NAMALWA (cell line): ENCODE measurements around the gene SEC61A2.
"Not testable (repeated sequence)": the region's sequence is repeated elsewhere in the genome, so short reads cannot be mapped to it uniquely, and the experiment has no call there.

Source experiments
- DNase-seq: peaks from one replicate; pipeline ENCODE4 v3.0.0-alpha.2; 2015; ENCODE audit warnings: low spot score

The SEC61A2 gene

GRCh38 chr10:12129222-12130111, at the start of gene SEC61A2:
TSS of gene SEC61A2 (plus strand) at chr10:12129677. CDS start at chr10:12129788, 111 bp downstream.
- peak; percentile 96 for DNase-seq

GRCh38 chr10:12081470-12081869, 48.0 kb upstream of the SEC61A2 start:
- DNase-seq: no peak

- DNase-seq: no peak
Measured at GRCh38 chr10:12081879-12082557, 47.5 kb upstream of the SEC61A2 start.

GRCh38 chr10:12088919-12089318, 40.6 kb upstream of the SEC61A2 start:
- no peak for DNase-seq

- no peak for DNase-seq
Measured at GRCh38 chr10:12091421-12091820, 38.1 kb upstream of the SEC61A2 start.

- DNase-seq: not testable (repeated sequence)
Measured at GRCh38 chr10:12097361-12097760, 32.1 kb upstream of the SEC61A2 start.

- DNase-seq: no peak
Measured at GRCh38 chr10:12097791-12098190, 31.7 kb upstream of the SEC61A2 start.

- DNase-seq: no peak
Measured at GRCh38 chr10:12098966-12099365, 30.5 kb upstream of the SEC61A2 start.

- no peak for DNase-seq
Measured at GRCh38 chr10:12103802-12104201, 25.7 kb upstream of the SEC61A2 start.

- no peak for DNase-seq
Measured at GRCh38 chr10:12107781-12108180, 21.7 kb upstream of the SEC61A2 start.

- no peak for DNase-seq
Measured at GRCh38 chr10:12109286-12109685, 20.2 kb upstream of the SEC61A2 start.

GRCh38 chr10:12111528-12111927, 17.9 kb upstream of the SEC61A2 start:
- no peak for DNase-seq

GRCh38 chr10:12113627-12114026, 15.8 kb upstream of the SEC61A2 start:
- no peak for DNase-seq

- DNase-seq: no peak
Measured at GRCh38 chr10:12121673-12122072, 7.8 kb upstream of the SEC61A2 start.

GRCh38 chr10:12130237-12130872, 878 bp downstream of the SEC61A2 start:
- DNase-seq: peak; percentile 92

GRCh38 chr10:12135631-12136030, 6.2 kb downstream of the SEC61A2 start:
- DNase-seq: no peak

GRCh38 chr10:12140038-12140437, 10.6 kb downstream of the SEC61A2 start:
- DNase-seq: no peak

GRCh38 chr10:12144538-12144937, 15.1 kb downstream of the SEC61A2 start:
- DNase-seq: no peak

GRCh38 chr10:12150163-12150562, 20.7 kb downstream of the SEC61A2 start:
- no peak for DNase-seq

- DNase-seq: no peak
Measured at GRCh38 chr10:12154516-12154915, 25.0 kb downstream of the SEC61A2 start.

GRCh38 chr10:12156367-12157123, 27.1 kb downstream of the SEC61A2 start:
- DNase-seq: no peak

GRCh38 chr10:12158111-12158510, 28.6 kb downstream of the SEC61A2 start:
- no peak for DNase-seq
